HCT116 (cell line): ENCODE results near the gene CSNK1G2. TPM values are rescaled to one million over a fixed set of nuclear protein-coding genes. Genes with fewer than 3 reads are reported as not detected.

ENCODE experiments used
- ATAC-seq: fragments of 200-7000 bp; cut with Tn5 transposase; 2 replicates; pipeline ENCODE4 v1.9.1; 2020; ENCODE audit warnings: mild to moderate bottlenecking, moderate library complexity
- BruUV-seq: library from RNA; stranded (reverse); fragments of 400-500 nt; replicated peaks from 2 replicates; lab custom pipeline; 2021; lab: Mats Ljungman, UMichigan
- CTCF ChIA-PET: fragments of 300-600 bp; sonication (Branson Sonifier 250); formaldehyde crosslinking; loops from one replicate; lab custom pipeline; 2021; ENCODE audit warnings: antibody characterized with exemption; lab: Charles Lee
- POLR2A ChIA-PET: fragments of 300-600, 350-600 bp; sonication (Branson Sonifier 250); formaldehyde crosslinking; loops from one replicate; lab custom pipeline; 2021; ENCODE audit warnings: antibody characterized with exemption; lab: Charles Lee
- RAD21 ChIA-PET, 2 experiments: fragments of 300-600 bp; sonication (Branson Sonifier 250); formaldehyde crosslinking; loops; one replicate each; lab custom pipeline; 2023; ENCODE audit warnings: low total read pairs in 2 of 2; ENCODE audit not compliant: uncharacterized antibody in 2 of 2, unreplicated experiment in 2 of 2, low non-redundant PET in 1 of 2; lab: Charles Lee
- DNase-seq: peaks from one replicate; pipeline ENCODE4 v3.0.0-alpha.2; 2010; ENCODE audit warnings: low read depth, low spot score
- H2AFZ ChIP-seq: fragments of 200-600 bp; shearing (Covaris generic), sonication (generic); 2 replicates; pipeline ENCODE4 v1.6.1; 2017; ENCODE audit warnings: low read depth, mixed run types, mixed read lengths, antibody characterized with exemption, low read length; ENCODE audit not compliant: poor library complexity, severe bottlenecking
- H3K27ac ChIP-seq: 2 replicates; pipeline ENCODE4 v1.5.1; 2012; ENCODE audit warnings: low read depth, low read length
- H3K27me3 ChIP-seq: fragments of 200-600 bp; sonication (generic); 2 replicates; pipeline ENCODE4 v1.6.1; 2016; ENCODE audit warnings: mixed run types, low read length, mixed read lengths; ENCODE audit not compliant: insufficient read depth
- H3K36me3 ChIP-seq, 2 experiments: fragments of 200-500 bp in 1 of 2; fragments of 200-600 bp in 1 of 2; sonication (Bioruptor generic) in 1 of 2; sonication (generic) in 1 of 2; 2 replicates each; pipeline versions ENCODE4 v1.5.1 to v1.6.1; 2014 to 2016; ENCODE audit warnings: low read length in 2 of 2, inconsistent platforms in 1 of 2, mixed read lengths in 1 of 2, mixed run types in 1 of 2; ENCODE audit not compliant: insufficient read depth in 2 of 2, control insufficient read depth in 1 of 2
- H3K4me1 ChIP-seq, 2 experiments: fragments of 200-600 bp in 1 of 2; sonication (generic) in 1 of 2; 2 replicates each; pipeline versions ENCODE4 v1.5.1 to v1.6.1; 2012 to 2017; ENCODE audit warnings: low read length in 2 of 2, inconsistent platforms in 1 of 2, mild to moderate bottlenecking in 1 of 2, mixed read lengths in 1 of 2, mixed run types in 1 of 2, moderate library complexity in 1 of 2; ENCODE audit not compliant: insufficient read depth in 2 of 2, control insufficient read depth in 1 of 2
- H3K4me2 ChIP-seq: fragments of 200-600 bp; sonication (generic); 2 replicates; pipeline ENCODE4 v1.6.1; 2017; ENCODE audit warnings: mixed run types, low read length, mixed read lengths
- H3K4me3 ChIP-seq, 2 experiments: fragments of 200-600 bp in 1 of 2; sonication (generic) in 1 of 2; replicated peaks in 1 of 2; 2 replicates each; pipeline ENCODE4 v1.5.1; 2011 to 2016; ENCODE audit warnings: low read length in 2 of 2, control low read depth in 1 of 2, low read depth in 1 of 2, mild to moderate bottlenecking in 1 of 2, mixed read lengths in 1 of 2, mixed run types in 1 of 2
- H3K79me2 ChIP-seq: fragments of 200-600 bp; sonication (generic); 2 replicates; pipeline ENCODE4 v1.6.1; 2017; ENCODE audit warnings: mild to moderate bottlenecking, mixed run types, low read length, moderate library complexity, mixed read lengths; ENCODE audit not compliant: insufficient read depth
- H3K9ac ChIP-seq: fragments of 200-600 bp; sonication (generic); 2 replicates; pipeline ENCODE4 v1.6.1; 2016; ENCODE audit warnings: low read length, mixed read lengths
- H3K9me2 ChIP-seq: fragments of 200-600 bp; sonication (generic), shearing (Covaris generic); 2 replicates; pipeline ENCODE4 v1.6.1; 2017; ENCODE audit warnings: mixed run types, mild to moderate bottlenecking, moderate library complexity; ENCODE audit not compliant: insufficient read depth
- H3K9me3 ChIP-seq, 2 experiments: fragments of 200-500 bp in 1 of 2; fragments of 200-600 bp in 1 of 2; sonication (Bioruptor generic) in 1 of 2; sonication (generic) in 1 of 2; 2 replicates each; pipeline ENCODE4 v1.6.1; 2014 to 2017; ENCODE audit warnings: low read length in 2 of 2, mixed read lengths in 2 of 2, inconsistent platforms in 1 of 2, low read depth in 1 of 2, mild to moderate bottlenecking in 1 of 2, mixed run types in 1 of 2, moderate library complexity in 1 of 2; ENCODE audit not compliant: control insufficient read depth in 1 of 2, insufficient read depth in 1 of 2
- H4K20me1 ChIP-seq: fragments of 200-600 bp; sonication (generic), shearing (Covaris generic); 2 replicates; pipeline ENCODE4 v1.6.1; 2017; ENCODE audit warnings: mixed run types, mild to moderate bottlenecking, moderate library complexity; ENCODE audit not compliant: insufficient read depth
- CBX3 ChIP-seq: IDR thresholded peaks from 2 replicates; pipeline ENCODE4 v1.6.1; 2012; ENCODE audit warnings: low read depth
- CEBPB ChIP-seq: IDR thresholded peaks from 2 replicates; pipeline ENCODE4 v1.6.1; 2012; ENCODE audit warnings: low read depth
- CTCF ChIP-seq, 3 experiments: fragments of 200-600 bp in 1 of 3; sonication (generic) in 1 of 3; IDR thresholded peaks in 2 of 3; conservative IDR thresholded peaks in 1 of 3; 2 replicates each; pipeline ENCODE4 v1.5.1; 2012 to 2017; ENCODE audit warnings: low read depth in 2 of 3, low read length in 2 of 3, antibody characterized with exemption in 1 of 3, borderline replicate concordance in 1 of 3, control low read depth in 1 of 3, mild to moderate bottlenecking in 1 of 3, mixed read lengths in 1 of 3, mixed run types in 1 of 3, moderate library complexity in 1 of 3; ENCODE audit not compliant: insufficient read depth in 1 of 3
- EGR1 ChIP-seq: IDR thresholded peaks from 2 replicates; pipeline ENCODE4 v1.6.1; 2012; ENCODE audit warnings: low read depth
- MAX ChIP-seq: IDR thresholded peaks from 2 replicates; pipeline ENCODE4 v1.6.1; 2012
- POLR2AphosphoS5 ChIP-seq: IDR thresholded peaks from 2 replicates; pipeline ENCODE4 v1.6.1; 2011; ENCODE audit warnings: mild to moderate bottlenecking, low read depth, low read length, moderate library complexity
- RAD21 ChIP-seq: IDR thresholded peaks from 2 replicates; pipeline ENCODE4 v1.6.1; 2012; ENCODE audit warnings: low read depth, mild to moderate bottlenecking
- SIN3A ChIP-seq: IDR thresholded peaks from 2 replicates; pipeline ENCODE4 v1.6.1; 2012; ENCODE audit warnings: low read depth
- SRF ChIP-seq: IDR thresholded peaks from 2 replicates; pipeline ENCODE4 v1.6.1; 2012; ENCODE audit warnings: low read depth
- ZBTB33 ChIP-seq: IDR thresholded peaks from 2 replicates; pipeline ENCODE4 v1.6.1; 2011; ENCODE audit warnings: mild to moderate bottlenecking, low read length, moderate library complexity; ENCODE audit not compliant: insufficient replicate concordance; ENCODE audit errors: extremely low read depth
- ZFX ChIP-seq: fragments of 450-650 bp; IDR thresholded peaks from 2 replicates; pipeline ENCODE4 v1.6.1; 2017
- intact Hi-C: fragments of 100-400 bp; cut with micrococcal nuclease; formaldehyde crosslinking; loops from 2 replicates; pipeline ENCODE4 v1.10.0; 2022
- total RNA-seq: library from RNA; stranded (reverse); gene quantifications from one replicate; pipeline ENCODE4 v1.2.1, GENCODE V29; 2021; ENCODE audit not compliant: unreplicated experiment

CSNK1G2 gene
- total RNA-seq, 1 experiment from 2014 or later = 97.9 TPM

- intact Hi-C loops = loop anchor here (10.0 kb wide), 1 partner anchor 132 kb away; no protein-coding TSS in a partner anchor
- TF ChIP-seq SRF (no peak), MAX (no peak), ZBTB33 (no peak), CEBPB (no peak)
- TF ChIP-seq, all 23 proteins: peak for 0
Observed at GRCh38 chr19:1933244-1933643, 7.7 kb upstream of the CSNK1G2 start.

GRCh38 chr19:1933942-1934341 is 7.0 kb upstream of the CSNK1G2 start:
- TF ChIP-seq EGR1 = no peak
- TF ChIP-seq CTCF (IDR thresholded peaks at IDR 0.05 in 2 of 3, conservative IDR thresholded peaks at IDR 0.05 in 1 of 3; ENCODE audit: borderline replicate concordance in 1 of 3, insufficient read depth in 1 of 3, low read depth in 2 of 3, low read length in 2 of 3) = no peak
- no peak for TF ChIP-seq POLR2AphosphoS5
- no peak for TF ChIP-seq SIN3A
- no peak for TF ChIP-seq RAD21
- TF ChIP-seq ZFX = no peak
- no peak for TF ChIP-seq CBX3
- H3K36me3 ChIP-seq = no peaks in the 10 kb centered on the region
- H4K20me1 ChIP-seq = no peaks in the 10 kb centered on the region
- DNase-seq (no peak), ATAC-seq (no peak)
- H3K79me2 ChIP-seq = no peaks in the 10 kb centered on the region
- H3K4me1 ChIP-seq = peaks cover 0 to 21% of the 10 kb centered on the region in 2 experiments; a peak in 2 of 4 replicates
- no peaks in the 10 kb centered on the region for H3K27me3 ChIP-seq
- intact Hi-C loops = loop anchor here (10.0 kb wide), 1 partner anchor 131 kb away; no protein-coding TSS in a partner anchor
- H2AFZ ChIP-seq = no peak overlapping the region
- ChIA-PET CTCF (interaction anchor here (0.9 kb wide), 1 partner anchor 30 kb away, joined by 3 read pairs; no protein-coding TSS in a partner anchor), RAD21 (no interaction called here), POLR2A (no interaction called here)
- no peak overlapping the region for H3K4me3 ChIP-seq
- no peak overlapping the region for H3K9ac ChIP-seq
- H3K27ac ChIP-seq = no peak overlapping the region
- no TSS peak for BruUV-seq
- no peak overlapping the region for H3K4me2 ChIP-seq
- H3K9me2 ChIP-seq = no peaks in the 10 kb centered on the region
- peaks cover 0 to 8% of the 10 kb centered on the region in 2 experiments; a peak in 1 of 4 replicates for H3K9me3 ChIP-seq

More at GRCh38 chr19:1933244-1933643, 7.7 kb upstream of the CSNK1G2 start:
- DNase-seq (no peak), ATAC-seq (no peak)
- H4K20me1 ChIP-seq = no peaks in the 10 kb centered on the region
- no peak overlapping the region for H2AFZ ChIP-seq
- H3K4me1 ChIP-seq = peaks cover 0 to 22% of the 10 kb centered on the region in 2 experiments; a peak in 2 of 4 replicates
- no peaks in the 10 kb centered on the region for H3K27me3 ChIP-seq
- no TSS peak for BruUV-seq
- H3K4me2 ChIP-seq = no peak overlapping the region
- H3K9me3 ChIP-seq = peaks cover 0 to 8% of the 10 kb centered on the region in 2 experiments; a peak in 1 of 4 replicates
- no peak overlapping the region for H3K9ac ChIP-seq
- RAD21 ChIA-PET = no interaction called here
- CTCF ChIA-PET = interaction anchor here (0.9 kb wide), 1 partner anchor 29 kb away, joined by 3 read pairs; no protein-coding TSS in a partner anchor
- H3K9me2 ChIP-seq = no peaks in the 10 kb centered on the region
- no peaks in the 10 kb centered on the region for H3K79me2 ChIP-seq
- H3K36me3 ChIP-seq = no peaks in the 10 kb centered on the region
- H3K4me3 ChIP-seq = no peak overlapping the region
- POLR2A ChIA-PET = interaction anchor here (0.6 kb wide), 1 partner anchor 134 kb away, joined by 3 read pairs; no protein-coding TSS in a partner anchor
- H3K27ac ChIP-seq = no peak overlapping the region
